CD14-positive monocyte (primary cell): Measurements from ENCODE around the gene DHRS3. TPM values are rescaled to one million over a fixed set of nuclear protein-coding genes. Genes with fewer than 3 reads are reported as not detected.

Experiments
- DNase-seq, 3 donors: peaks; one replicate each; pipeline ENCODE4 v3.0.0-alpha.2; 2011 to 2022
- H2AFZ ChIP-seq: 2 replicates; pipeline ENCODE4 v1.6.0; 2012; ENCODE audit warnings: mild to moderate bottlenecking, low read depth, low read length, inconsistent platforms; ENCODE audit not compliant: insufficient read depth, poor library complexity, severe bottlenecking
- H3K27ac ChIP-seq, 2 donors: 1 replicate in 1 of 2; 2 replicates in 1 of 2; pipeline ENCODE4 v1.5.1; 2012 to 2013; ENCODE audit warnings: low read length in 2 of 2, control low read depth in 1 of 2, inconsistent platforms in 1 of 2, low read depth in 1 of 2, mild to moderate bottlenecking in 1 of 2
- H3K27me3 ChIP-seq, 2 donors: one replicate each; pipeline versions ENCODE4 v1.6.0 to v1.6.1; 2011 to 2013; ENCODE audit warnings: low read length in 2 of 2; ENCODE audit not compliant: control insufficient read depth in 2 of 2, insufficient read depth in 2 of 2
- H3K36me3 ChIP-seq, 2 donors: replicated peaks in 1 of 2; 1 replicate in 1 of 2; 2 replicates in 1 of 2; pipeline versions ENCODE4 v1.5.1 to v1.6.1; 2012 to 2013; ENCODE audit warnings: low read length in 2 of 2, control low read depth in 1 of 2, inconsistent platforms in 1 of 2, mild to moderate bottlenecking in 1 of 2; ENCODE audit not compliant: insufficient read depth in 2 of 2, control insufficient read depth in 1 of 2
- H3K4me1 ChIP-seq, 2 donors: 1 replicate in 1 of 2; 2 replicates in 1 of 2; pipeline versions ENCODE4 v1.5.1 to v1.6.1; 2012 to 2013; ENCODE audit warnings: low read length in 2 of 2, control low read depth in 1 of 2, inconsistent platforms in 1 of 2, mild to moderate bottlenecking in 1 of 2, moderate library complexity in 1 of 2; ENCODE audit not compliant: insufficient read depth in 2 of 2, control insufficient read depth in 1 of 2
- H3K4me2 ChIP-seq: replicated peaks from 2 replicates; pipeline ENCODE3; 2012; ENCODE audit warnings: low read length, moderate library complexity, mild to moderate bottlenecking; ENCODE audit not compliant: poor library complexity, severe bottlenecking; ENCODE audit errors: extremely low read depth
- H3K4me3 ChIP-seq, 3 experiments: fragments of 200-600 bp in 1 of 3; sonication (generic) in 1 of 3; replicated peaks in 1 of 3; 1 replicate in 2 of 3; 2 replicates in 1 of 3; pipeline ENCODE4 v1.5.1; 2011 to 2013; ENCODE audit warnings: low read length in 3 of 3, mild to moderate bottlenecking in 3 of 3, control low read depth in 2 of 3, low read depth in 2 of 3, inconsistent platforms in 1 of 3, moderate library complexity in 1 of 3
- H3K79me2 ChIP-seq: 2 replicates; pipeline ENCODE4 v1.6.0; 2012; ENCODE audit warnings: mild to moderate bottlenecking, control low read depth, inconsistent platforms, low read length, moderate library complexity; ENCODE audit not compliant: insufficient read depth
- H3K9ac ChIP-seq: 2 replicates; pipeline ENCODE4 v1.6.0; 2017; ENCODE audit warnings: low read length, mild to moderate bottlenecking; ENCODE audit not compliant: insufficient read depth, poor library complexity, severe bottlenecking
- H3K9me3 ChIP-seq, 2 donors: replicated peaks in 1 of 2; 1 replicate in 1 of 2; 2 replicates in 1 of 2; pipeline versions ENCODE4 v1.5.1 to v1.6.1; 2012 to 2013; ENCODE audit warnings: low read length in 2 of 2, control low read depth in 1 of 2; ENCODE audit not compliant: control insufficient read depth in 1 of 2, insufficient read depth in 1 of 2
- H4K20me1 ChIP-seq: 2 replicates; pipeline ENCODE4 v1.6.0; 2012; ENCODE audit warnings: mild to moderate bottlenecking, low read length, control low read depth, moderate library complexity; ENCODE audit not compliant: insufficient read depth
- H3K27ac Mint-ChIP-seq, 7 donors: one replicate each; pipeline ENCODE4 v1.8.0; 2020; ENCODE audit warnings: mild to moderate bottlenecking in 7 of 7, mixed read lengths in 7 of 7, moderate library complexity in 6 of 7, inconsistent platforms in 2 of 7
- H3K27me3 Mint-ChIP-seq, 3 donors: one replicate each; pipeline ENCODE4 v1.8.0; 2021 to 2022; ENCODE audit warnings: low read depth in 3 of 3, mild to moderate bottlenecking in 3 of 3, mixed read lengths in 3 of 3, moderate library complexity in 3 of 3, inconsistent platforms in 1 of 3
- H3K36me3 Mint-ChIP-seq, 2 donors: one replicate each; pipeline ENCODE4 v1.8.0; 2020; ENCODE audit warnings: mixed read lengths in 2 of 2, inconsistent platforms in 1 of 2, mild to moderate bottlenecking in 1 of 2
- H3K4me1 Mint-ChIP-seq: one replicate; pipeline ENCODE4 v1.8.0; 2020; ENCODE audit warnings: mild to moderate bottlenecking, mixed read lengths
- H3K4me3 Mint-ChIP-seq, 2 donors: one replicate each; pipeline ENCODE4 v1.8.0; 2020; ENCODE audit warnings: mild to moderate bottlenecking in 2 of 2, mixed read lengths in 2 of 2, moderate library complexity in 1 of 2
- H3K9me3 Mint-ChIP-seq, 7 donors: one replicate each; pipeline ENCODE4 v1.8.0; 2020 to 2022; ENCODE audit warnings: mixed read lengths in 7 of 7, mild to moderate bottlenecking in 6 of 7, moderate library complexity in 6 of 7, inconsistent platforms in 2 of 7
- WGBS: methylation state at CpG from one replicate; pipeline ENCODE4 v1.1.5; 2013; ENCODE audit warnings: missing lambda C conversion rate; ENCODE audit not compliant: insufficient coverage; 5-methylcytosine and 5-hydroxymethylcytosine counted together
- intact Hi-C, 2 donors: fragments of 100-400 bp; cut with micrococcal nuclease; formaldehyde crosslinking; loops; one replicate each; pipeline versions ENCODE4 v1.15.0 to v1.15.1; 2023
- polyA plus RNA-seq, 3 donors: library from polyadenylated mRNA; depleted of rRNA in 1 of 3; unstranded in 2 of 3; stranded (reverse) in 1 of 3; fragments of 300-500 nt in 2 of 3; fragments of >200 nt in 1 of 3; fragmentation: Illumina TruSeq in 2 of 3; gene quantifications; 1 replicate in 2 of 3; 2 replicates in 1 of 3; pipeline ENCODE4 v1.2.3, GENCODE V29; 2012 to 2021
- TF ChIP-seq, protein P1 (sequence below): fragments of 200-600 bp; IDR thresholded peaks from one replicate; pipeline ENCODE4 v1.8.0; 2022; ENCODE audit warnings: antibody characterized with exemption, mild to moderate bottlenecking

DHRS3 gene
- polyA plus RNA-seq, 3 donors: 0.23 to 0.59 (median 0.29) TPM

DNA sequence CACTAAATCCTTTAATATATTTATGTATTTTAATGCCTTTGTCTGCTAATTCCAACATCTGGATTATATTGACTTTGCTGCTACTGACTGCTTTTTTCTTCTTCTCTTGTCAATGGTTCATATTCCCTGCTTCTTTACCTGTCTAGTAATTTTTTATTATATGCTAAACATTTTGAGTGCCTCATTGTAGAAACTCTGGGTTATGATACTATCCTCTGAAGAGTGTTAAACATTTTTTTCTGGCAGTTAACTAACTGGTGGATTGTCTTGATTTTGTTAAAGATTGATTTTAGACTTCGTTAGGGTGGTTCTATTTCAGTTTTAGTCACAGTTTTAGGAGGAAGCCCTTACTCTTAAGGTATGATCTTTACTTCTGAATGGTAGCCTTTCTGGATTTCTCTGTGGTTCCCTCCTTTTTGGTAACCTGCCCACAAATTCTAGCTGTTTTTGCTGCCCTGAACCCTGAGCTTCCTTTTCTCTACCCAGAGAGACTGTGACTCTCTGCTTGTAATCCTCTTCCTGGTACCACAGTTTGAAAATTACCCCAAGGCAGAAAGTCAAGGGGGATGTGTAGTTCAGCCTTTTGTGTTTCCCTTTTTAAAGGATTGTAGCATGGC is 81.9 kb downstream of the DHRS3 start:
- Histone ChIP-seq H2AFZ (no peak overlapping the region), H3K4me2 (no peak overlapping the region), H3K9me3 (peaks cover 0 to 4% of the 10 kb centered on the region in 2 donors), H3K27ac (no peak overlapping the region), H3K27me3 (peaks cover 0 to 3% of the 10 kb centered on the region in 2 donors), H3K79me2 (no peaks in the 10 kb centered on the region), H3K4me1 (no peaks in the 10 kb centered on the region), H3K9ac (no peak overlapping the region), H3K36me3 (no peaks in the 10 kb centered on the region), H4K20me1 (no peaks in the 10 kb centered on the region), H3K4me3 (no peak overlapping the region)
- Mint-ChIP-seq H3K27me3 (peaks cover 3 to 8% (median 4%) of the 10 kb centered on the region in 3 donors), H3K4me3 (no peak overlapping the region), H3K36me3 (peaks cover 2 to 4% of the 10 kb centered on the region in 2 donors), H3K27ac (no peak overlapping the region), H3K9me3 (peaks cover 0 to 12% (median 9%) of the 10 kb centered on the region in 7 donors), H3K4me1 (no peaks in the 10 kb centered on the region)
- no CpG with 5 or more reads among the region's 1 CpG for WGBS
- TF ChIP-seq, protein P1, sequence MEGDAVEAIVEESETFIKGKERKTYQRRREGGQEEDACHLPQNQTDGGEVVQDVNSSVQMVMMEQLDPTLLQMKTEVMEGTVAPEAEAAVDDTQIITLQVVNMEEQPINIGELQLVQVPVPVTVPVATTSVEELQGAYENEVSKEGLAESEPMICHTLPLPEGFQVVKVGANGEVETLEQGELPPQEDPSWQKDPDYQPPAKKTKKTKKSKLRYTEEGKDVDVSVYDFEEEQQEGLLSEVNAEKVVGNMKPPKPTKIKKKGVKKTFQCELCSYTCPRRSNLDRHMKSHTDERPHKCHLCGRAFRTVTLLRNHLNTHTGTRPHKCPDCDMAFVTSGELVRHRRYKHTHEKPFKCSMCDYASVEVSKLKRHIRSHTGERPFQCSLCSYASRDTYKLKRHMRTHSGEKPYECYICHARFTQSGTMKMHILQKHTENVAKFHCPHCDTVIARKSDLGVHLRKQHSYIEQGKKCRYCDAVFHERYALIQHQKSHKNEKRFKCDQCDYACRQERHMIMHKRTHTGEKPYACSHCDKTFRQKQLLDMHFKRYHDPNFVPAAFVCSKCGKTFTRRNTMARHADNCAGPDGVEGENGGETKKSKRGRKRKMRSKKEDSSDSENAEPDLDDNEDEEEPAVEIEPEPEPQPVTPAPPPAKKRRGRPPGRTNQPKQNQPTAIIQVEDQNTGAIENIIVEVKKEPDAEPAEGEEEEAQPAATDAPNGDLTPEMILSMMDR: no peak
- DNase-seq: no peak
- intact Hi-C loops: no loop called here

DNA sequence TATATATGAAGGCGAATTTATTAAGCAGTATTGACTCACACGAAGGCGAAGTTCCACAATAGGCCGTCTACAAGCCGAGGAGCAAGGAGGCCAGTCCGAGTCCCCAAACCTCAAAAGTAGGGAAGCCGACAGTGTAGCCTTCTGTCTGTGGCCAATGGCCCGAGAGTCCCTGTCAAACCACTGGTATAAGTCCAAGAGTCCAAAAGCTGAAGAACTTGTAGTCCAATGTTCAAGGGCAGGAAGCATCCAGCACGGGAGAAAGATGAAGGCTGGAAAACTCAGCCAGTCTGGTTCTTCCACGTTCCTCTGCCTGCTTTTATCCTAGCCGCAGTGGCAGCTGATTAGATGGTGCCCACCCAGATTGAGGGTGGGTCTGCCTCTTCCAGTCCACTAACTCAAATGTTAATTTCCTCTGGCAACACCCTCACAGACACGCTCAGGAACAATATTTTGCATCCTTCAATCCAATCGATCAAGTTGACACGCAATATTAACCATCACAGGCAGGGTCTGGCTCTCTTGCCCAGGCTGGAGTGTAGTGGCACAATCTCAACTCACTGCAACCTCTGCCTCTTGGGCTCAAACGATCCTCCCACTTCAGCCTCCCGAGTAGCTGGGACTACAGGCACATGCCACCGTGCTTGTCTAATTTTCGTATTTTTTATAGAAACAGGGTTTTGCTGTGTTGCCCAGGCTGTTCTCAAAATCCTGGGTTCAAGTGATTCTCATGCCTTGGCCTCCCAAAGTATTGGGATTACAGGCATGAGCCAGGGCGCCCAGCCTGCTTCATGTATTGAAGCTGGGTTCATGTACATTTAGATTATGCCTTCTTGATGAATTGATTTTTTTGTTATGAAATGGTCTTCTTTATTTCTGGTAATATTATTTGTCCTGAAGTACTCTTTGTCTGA is 85.3 kb downstream of the DHRS3 start:
- peaks cover 0 to 12% (median 9%) of the 10 kb centered on the region in 7 donors for H3K9me3 Mint-ChIP-seq

More for the DNA sequence above, 85.3 kb downstream of the DHRS3 start:
- Mint-ChIP-seq H3K27ac (no peak overlapping the region), H3K27me3 (peaks cover 0 to 4% (median 2%) of the 10 kb centered on the region in 3 donors), H3K4me3 (no peak overlapping the region), H3K4me1 (peaks cover 11% of the 10 kb centered on the region), H3K36me3 (peaks cover 2 to 4% of the 10 kb centered on the region in 2 donors)
- H3K27me3 ChIP-seq: no peaks in the 10 kb centered on the region
- H3K36me3 ChIP-seq: no peaks in the 10 kb centered on the region
- intact Hi-C loops: no loop called here
- H2AFZ ChIP-seq: no peak overlapping the region
- no peaks in the 10 kb centered on the region for H4K20me1 ChIP-seq
- WGBS: 99% methylated on average over 16 of the region's 19 CpGs
- H3K79me2 ChIP-seq: no peaks in the 10 kb centered on the region
- H3K27ac ChIP-seq: no peak overlapping the region
- H3K9ac ChIP-seq: no peak overlapping the region
- peaks cover 6 to 7% of the 10 kb centered on the region in 2 donors for H3K4me1 ChIP-seq
- H3K4me3 ChIP-seq: no peak overlapping the region
- DNase-seq: no peak
- TF ChIP-seq, protein P1: no peak
- H3K9me3 ChIP-seq: peaks cover 0 to 4% of the 10 kb centered on the region in 2 donors
- H3K4me2 ChIP-seq: no peak overlapping the region
